ENCODE data around the gene FRMPD2. TPM values are rescaled to one million over a fixed set of nuclear protein-coding genes. Genes with fewer than 3 reads are reported as not detected.

Gene FRMPD2
- total and polyA plus RNA-seq, 11 donors, result 0.20 to 0.66 TPM; not detected in 9

GRCh38 chr10:48243487-48243886, 31.0 kb downstream of the FRMPD2 start:
- no peak for DNase-seq
- H3K4me1 ChIP-seq, result peaks cover 0 to 14% (median 0%) of the 10 kb centered on the region in 12 donors
- H3K27ac ChIP-seq, result no peak overlapping the region
- no peaks in the 10 kb centered on the region for H3K36me3 ChIP-seq
- H3K27me3 ChIP-seq, result no peaks in the 10 kb centered on the region
- no peak for ATAC-seq
- no peak for TF ChIP-seq CTCF (IDR thresholded peaks at IDR 0.05)
- TF ChIP-seq POLR2A (IDR thresholded peaks at IDR 0.05), result no peak
- WGBS, 4 donors, result 40 to 59% (median 48%) methylated on average over 7 of the region's 7 CpGs
- intact Hi-C loops (cut with DNase I), result no loop called here
- H3K4me3 ChIP-seq, result no peak overlapping the region
- no peaks in the 10 kb centered on the region for H3K9me3 ChIP-seq

GRCh38 chr10:48242171-48242904, 32.2 kb downstream of the FRMPD2 start:
- peaks cover 0 to 3% (median 0%) of the 10 kb centered on the region in 12 donors for H3K4me1 ChIP-seq
- no peak overlapping the region for H3K27ac ChIP-seq
- H3K36me3 ChIP-seq, result no peaks in the 10 kb centered on the region
- DNase-seq (no peak), ATAC-seq (no peak)
- TF ChIP-seq POLR2A (IDR thresholded peaks at IDR 0.05) (no peak), CTCF (IDR thresholded peaks at IDR 0.05) (no peak)
- H3K9me3 ChIP-seq, result no peaks in the 10 kb centered on the region
- no peaks in the 10 kb centered on the region for H3K27me3 ChIP-seq
- no peak overlapping the region for H3K4me3 ChIP-seq
- intact Hi-C loops (cut with DNase I), result no loop called here
- 82 to 86% (median 85%) methylated on average over 15 of the region's 15 CpGs for WGBS, 4 donors

GRCh38 chr10:48241332-48241731, 33.2 kb downstream of the FRMPD2 start:
- DNase-seq (no peak), ATAC-seq (peak in 1 of 4 donors; percentile 21)
- no peaks in the 10 kb centered on the region for H3K9me3 ChIP-seq
- H3K4me1 ChIP-seq, result no peaks in the 10 kb centered on the region
- no peak overlapping the region for H3K4me3 ChIP-seq
- intact Hi-C loops (cut with DNase I), result no loop called here
- H3K36me3 ChIP-seq, result no peaks in the 10 kb centered on the region
- H3K27ac ChIP-seq, result no peak overlapping the region
- TF ChIP-seq CTCF (IDR thresholded peaks at IDR 0.05) (no peak), POLR2A (IDR thresholded peaks at IDR 0.05) (no peak)
- no peaks in the 10 kb centered on the region for H3K27me3 ChIP-seq

- H3K4me1 ChIP-seq, result no peaks in the 10 kb centered on the region
- ATAC-seq, result no peak
Observed at GRCh38 chr10:48240196-48240595, 34.3 kb downstream of the FRMPD2 start.

More at GRCh38 chr10:48240196-48240595, 34.3 kb downstream of the FRMPD2 start:
- intact Hi-C loops (cut with DNase I), result no loop called here
- Histone ChIP-seq H3K27ac (no peak overlapping the region), H3K4me3 (no peak overlapping the region), H3K27me3 (no peaks in the 10 kb centered on the region), H3K9me3 (no peaks in the 10 kb centered on the region), H3K36me3 (no peaks in the 10 kb centered on the region)
- DNase-seq, result no peak
- TF ChIP-seq CTCF (IDR thresholded peaks at IDR 0.05) (no peak), POLR2A (IDR thresholded peaks at IDR 0.05) (no peak)
- WGBS, 4 donors, result 86 to 91% (median 89%) methylated on average over 7 of the region's 7 CpGs

Data from heart left ventricle (tissue), 16 donors.